Measurements from ENCODE around the gene BIK. TPM values are rescaled to one million over a fixed set of nuclear protein-coding genes. Genes with fewer than 3 reads are reported as not detected.

The BIK gene
- total and polyA plus RNA-seq, 2 experiments from 2014 or later: 9.6 to 9.8 TPM

- TF ChIP-seq CTCF (conservative IDR thresholded peaks at IDR 0.05; ENCODE audit: low read depth in 2 of 2) (no peak), CREB1 (CRISPR knock-in tag; IDR thresholded peaks at IDR 0.05; ENCODE audit: low read depth) (no peak), NANOG (IDR thresholded peaks at IDR 0.05; ENCODE audit: borderline replicate concordance) (no peak), ZNF331 (CRISPR knock-in tag; IDR thresholded peaks at IDR 0.05; ENCODE audit: low read depth) (no peak), ZNF114 (CRISPR knock-in tag; IDR thresholded peaks at IDR 0.05) (no peak), JUNB (IDR thresholded peaks at IDR 0.05; ENCODE audit: unreplicated experiment) (no peak), REST (IDR thresholded peaks at IDR 0.05; ENCODE audit: unreplicated experiment) (no peak), EZH2 (IDR thresholded peaks at IDR 0.05; ENCODE audit: low read depth, unreplicated experiment) (no peak), ETS1 (IDR thresholded peaks at IDR 0.05) (no peak), EZH2phosphoT487 (IDR thresholded peaks at IDR 0.05; ENCODE audit: unreplicated experiment) (no peak)
- Histone ChIP-seq H3K36me3 (ENCODE audit: insufficient read depth) (peaks cover 7% of the 10 kb centered on the region; the same call in 1 of the 2 replicates), H3K4me2 (no peak overlapping the region), H3K9me2 (ENCODE audit: insufficient read depth) (no peaks in the 10 kb centered on the region), H3K79me2 (replicated peaks; ENCODE audit: insufficient read depth) (no peaks in the 10 kb centered on the region; the same call in 1 of the 2 replicates), H3K27me3 (ENCODE audit: insufficient read depth) (no peaks in the 10 kb centered on the region), H4K20me1 (replicated peaks; ENCODE audit: insufficient read depth) (peaks cover 3% of the 10 kb centered on the region), H3K27ac (ENCODE audit: low read depth) (no peak overlapping the region), H2AFZ (no peak overlapping the region), H3K4me3 (no peak overlapping the region), H3K4me1 (ENCODE audit: insufficient read depth) (no peaks in the 10 kb centered on the region), H3F3A (replicated peaks; ENCODE audit: low read depth) (no peaks in the 10 kb centered on the region)
- Mint-ChIP-seq H3K36me3 (ENCODE audit: low read depth) (peaks cover 75% of the 10 kb centered on the region), H3K27me3 (ENCODE audit: insufficient read depth, low read depth, poor library complexity) (peaks cover 8% of the 10 kb centered on the region), H3K9me3 (no peaks in the 10 kb centered on the region; the same call in 2 of the 3 replicates), H3K27ac (no peak overlapping the region), H3K4me3 (no peak overlapping the region), H3K4me1 (no peaks in the 10 kb centered on the region)
- DNase-seq (ENCODE audit: low spot score) (no peak), ATAC-seq (no peak)
These were observed 66.9 kb downstream of the BIK start for GRCh38 chr22:43177479-43177878.

Other genes starting within 250 kb of the BIK start
- 47.0 and 57.3 TPM in 2 replicates for gene PACSIN2, start 95.6 kb upstream of the BIK start, total RNA-seq (2014; rRNA removed; shearing (Covaris generic))
- 23.5 and 24.6 TPM in 2 replicates for gene PACSIN2, start 95.6 kb upstream of the BIK start, polyA plus RNA-seq (2016; fragmentation: Nextera tagmentation; extraction: Ambion mirVana)
- 3.5 and 5.5 TPM in 2 replicates for gene TTLL1, start 21.4 kb upstream of the BIK start, total RNA-seq (2014; rRNA removed; shearing (Covaris generic))
- gene TTLL1, start 21.4 kb upstream of the BIK start, polyA plus RNA-seq (2016; fragmentation: Nextera tagmentation; extraction: Ambion mirVana): 6.2 and 6.8 TPM in 2 replicates
- gene MCAT, start 32.6 kb downstream of the BIK start, total RNA-seq (2014; rRNA removed; shearing (Covaris generic)): 12.3 and 16.9 TPM in 2 replicates
- 9.7 and 10.4 TPM in 2 replicates for gene MCAT, start 32.6 kb downstream of the BIK start, polyA plus RNA-seq (2016; fragmentation: Nextera tagmentation; extraction: Ambion mirVana)
- gene TSPO, start 40.8 kb downstream of the BIK start, total RNA-seq (2014; rRNA removed; shearing (Covaris generic)): 42.5 and 44.7 TPM in 2 replicates
- gene TSPO, start 40.8 kb downstream of the BIK start, polyA plus RNA-seq (2016; fragmentation: Nextera tagmentation; extraction: Ambion mirVana): 32.3 and 34.6 TPM in 2 replicates
- 129 and 147 TPM in 2 replicates for gene TTLL12, start 76.4 kb downstream of the BIK start, total RNA-seq (2014; rRNA removed; shearing (Covaris generic))
- 43.9 and 46.7 TPM in 2 replicates for gene TTLL12, start 76.4 kb downstream of the BIK start, polyA plus RNA-seq (2016; fragmentation: Nextera tagmentation; extraction: Ambion mirVana)
- 2.0 and 3.2 TPM in 2 replicates for gene SCUBE1, start 232.6 kb downstream of the BIK start, total RNA-seq (2014; rRNA removed; shearing (Covaris generic))
- 0.52 and 0.81 TPM in 2 replicates for gene SCUBE1, start 232.6 kb downstream of the BIK start, polyA plus RNA-seq (2016; fragmentation: Nextera tagmentation; extraction: Ambion mirVana)